Measurements from ENCODE around the gene CDH13.

Gene CDH13

DNA sequence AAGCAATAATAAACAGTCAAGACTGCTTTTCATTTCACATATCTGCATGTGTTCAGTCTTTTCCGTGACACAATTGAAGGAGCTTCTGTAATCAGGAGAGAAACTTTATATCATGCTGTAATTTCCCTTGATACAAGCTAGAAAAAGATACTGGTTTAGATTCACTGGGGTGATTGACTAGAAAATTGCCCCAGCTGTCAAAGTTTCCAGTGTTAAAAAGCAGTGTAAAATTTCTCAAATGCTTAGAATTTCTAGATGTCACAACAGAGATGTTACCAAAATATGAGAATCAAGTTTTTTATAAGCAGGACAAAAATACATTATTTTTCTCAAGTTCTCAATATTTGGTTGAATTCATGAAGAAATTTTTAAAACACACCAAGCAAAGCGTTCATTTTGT lies 888.6 kb downstream of the CDH13 start:
- no peak for DNase-seq (ENCODE audit: low read depth)

DNA sequence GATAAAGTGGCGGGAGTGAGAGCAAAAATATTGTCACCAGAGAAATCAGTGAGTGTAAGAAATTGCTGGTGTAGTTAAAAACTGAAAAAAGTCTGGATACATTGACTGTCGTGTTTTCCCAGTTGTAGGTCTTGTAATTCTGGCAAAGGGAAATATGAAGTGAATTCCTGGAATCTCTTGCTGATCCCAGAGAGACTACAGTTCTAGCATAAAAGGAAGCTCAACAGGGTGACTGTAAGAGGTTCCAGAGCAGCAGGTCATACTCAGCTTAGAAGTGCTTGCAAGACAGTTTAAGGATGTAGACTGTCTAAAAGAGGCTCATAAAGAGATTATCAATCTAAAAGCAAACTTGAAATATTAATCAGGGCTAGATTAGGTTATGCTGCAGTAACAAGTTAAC lies 890.2 kb downstream of the CDH13 start:
- DNase-seq (ENCODE audit: low read depth) = no peak

DNA sequence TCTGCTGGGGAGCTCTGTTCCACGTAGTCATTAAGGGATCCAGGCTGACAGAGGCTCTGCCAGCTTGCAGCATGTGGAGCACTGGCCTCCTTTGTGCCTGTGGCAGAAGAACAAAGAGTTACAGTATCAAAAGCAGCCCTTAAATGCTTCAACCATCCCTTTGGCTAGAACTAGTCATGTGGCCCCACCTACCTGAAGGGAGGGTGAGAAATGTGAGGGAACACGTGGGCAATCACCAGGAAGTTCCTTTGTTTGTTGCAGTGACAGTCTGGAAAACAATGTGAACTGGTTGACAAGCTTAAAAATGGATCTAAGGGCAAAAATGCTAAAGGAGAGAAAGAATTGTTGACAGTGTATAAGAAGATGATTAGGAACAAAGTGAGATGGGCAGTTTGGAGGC lies 890.6 kb downstream of the CDH13 start:
- no peak for DNase-seq (ENCODE audit: low read depth)

DNA sequence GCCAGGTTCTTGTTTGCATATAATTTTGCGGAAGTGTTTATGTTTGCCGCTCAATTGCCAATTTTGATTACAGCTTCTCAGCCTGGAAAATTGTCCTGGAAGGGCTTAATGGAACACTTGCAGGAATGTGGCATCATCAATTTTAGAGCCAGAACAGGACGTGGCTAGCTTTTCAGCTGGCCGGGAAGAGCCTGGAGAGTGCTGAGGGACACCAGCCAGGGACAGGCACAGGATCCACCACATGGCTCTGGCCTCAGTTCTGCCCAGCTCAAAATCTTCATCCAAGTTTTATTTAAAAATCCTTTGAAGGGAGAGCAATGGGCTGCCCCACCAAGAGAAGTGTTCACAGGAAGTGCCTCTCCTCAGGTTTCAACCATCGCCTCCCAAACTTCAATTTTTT lies 893.8 kb downstream of the CDH13 start:
- DNase-seq (ENCODE audit: low read depth) = no peak

DNA sequence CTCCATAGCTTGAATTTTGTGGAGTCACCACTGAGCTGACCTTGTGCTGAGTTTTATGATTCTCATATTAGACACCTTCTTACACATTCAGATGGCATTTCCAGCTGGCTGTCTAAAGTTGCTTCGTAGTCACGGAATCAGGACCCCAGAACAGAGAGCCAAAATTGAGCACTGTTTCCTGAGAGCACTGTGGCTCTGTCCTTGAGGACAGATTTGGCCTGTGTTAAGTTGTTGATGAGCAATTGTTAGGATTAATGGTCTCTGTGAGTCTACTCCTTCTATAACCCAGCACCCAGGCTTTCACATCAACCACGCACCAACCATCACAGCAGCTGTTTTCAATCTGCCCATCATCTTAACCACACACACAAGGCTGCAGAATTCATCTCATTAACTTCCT lies 903.5 kb downstream of the CDH13 start:
- DNase-seq (ENCODE audit: low read depth) = no peak

DNA sequence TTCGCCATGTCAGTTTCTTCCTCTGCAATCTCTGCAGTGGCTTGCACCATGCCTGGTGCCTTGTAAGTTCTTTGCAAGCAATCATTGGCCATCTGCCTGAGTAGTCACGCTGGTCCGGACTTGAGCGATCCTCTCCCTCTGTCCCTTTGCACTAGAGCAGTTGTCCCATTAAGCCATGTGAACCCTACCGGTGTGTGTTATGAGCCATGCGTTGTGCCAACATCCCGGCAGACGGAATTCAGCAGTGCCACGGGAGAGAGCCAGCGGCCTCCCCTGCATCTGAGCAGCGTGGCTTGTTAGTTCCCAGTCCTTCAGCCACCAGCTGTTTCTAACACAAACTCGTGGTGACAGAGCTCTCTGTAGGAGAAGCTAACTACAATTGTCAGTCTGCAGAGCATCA lies 905.9 kb downstream of the CDH13 start:
- DNase-seq (ENCODE audit: low read depth) = no peak

DNA sequence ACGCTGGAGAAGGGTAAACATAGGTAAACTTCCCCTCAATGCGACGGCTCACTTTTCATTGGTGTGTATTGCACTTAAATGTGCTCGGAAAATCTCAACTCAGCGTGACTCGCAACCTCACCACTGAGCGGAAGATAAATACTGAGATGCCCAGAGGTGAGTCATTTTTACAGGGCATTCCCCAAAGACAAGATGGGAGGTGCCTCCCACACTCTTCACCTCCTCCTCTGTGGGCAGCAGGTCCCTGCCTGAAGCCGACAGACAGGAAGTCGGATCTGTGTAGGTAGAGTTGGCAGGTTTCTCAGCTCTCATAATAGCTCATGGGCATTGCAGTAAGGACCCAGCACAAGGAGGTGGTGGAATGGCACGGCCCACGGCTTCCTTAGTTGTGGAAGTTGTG lies 906.4 kb downstream of the CDH13 start:
- DNase-seq (ENCODE audit: low read depth) = no peak

DNA sequence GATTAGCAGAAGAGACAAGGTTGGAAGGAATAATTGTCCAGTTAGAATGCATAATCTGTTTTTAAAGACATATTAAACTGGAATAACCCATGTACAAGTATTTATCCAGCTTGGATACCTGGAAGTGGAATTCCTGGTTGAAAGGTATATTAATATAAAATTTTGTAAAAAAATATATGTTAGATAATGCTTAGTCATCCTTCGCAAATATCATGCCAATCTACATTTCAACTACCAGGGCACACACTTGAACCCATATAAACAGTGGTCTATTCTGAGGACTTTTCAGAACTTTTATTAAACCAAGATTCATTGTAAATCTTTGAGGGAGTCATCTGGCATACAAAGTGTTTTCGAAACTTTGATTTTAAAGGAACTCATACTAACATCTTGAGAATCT lies 911.9 kb downstream of the CDH13 start:
- no peak for DNase-seq (ENCODE audit: low read depth)

DNA sequence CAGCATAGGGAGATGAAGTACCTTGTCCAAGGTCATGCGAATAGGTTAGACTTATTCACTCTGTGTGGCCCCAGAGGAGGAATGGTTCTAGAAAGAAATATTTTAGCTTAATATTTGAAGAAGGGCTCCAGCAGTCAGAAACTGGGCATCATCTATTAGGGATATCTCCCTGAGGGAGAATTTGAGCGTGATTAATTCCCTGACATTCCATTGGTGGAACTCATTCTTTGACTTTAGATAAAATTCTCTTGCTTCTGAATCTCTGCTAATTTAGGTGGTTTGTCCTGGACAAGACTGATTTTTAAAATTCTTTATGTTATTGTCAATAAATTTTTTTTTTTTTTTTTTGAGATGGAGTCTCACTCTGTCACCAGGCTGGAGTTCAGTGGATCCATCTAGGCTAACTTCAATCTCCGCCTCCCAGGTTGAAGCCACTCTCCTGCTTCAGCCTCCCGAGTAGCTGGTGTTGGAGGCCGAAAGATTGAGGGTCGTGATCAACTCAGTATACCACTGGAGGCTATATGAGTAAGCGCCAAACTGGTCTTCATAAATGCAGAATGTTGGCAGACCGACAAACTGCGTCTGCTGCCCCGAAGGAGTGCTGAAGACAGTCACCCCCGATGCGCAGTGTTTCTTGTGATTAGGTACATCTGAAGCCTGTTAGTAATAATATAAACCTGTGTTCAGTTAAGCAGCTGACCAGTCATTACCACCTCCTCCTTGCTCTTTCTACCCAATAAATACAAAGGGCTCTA lies 913.1 kb downstream of the CDH13 start:
- no peak for DNase-seq (ENCODE audit: low read depth)

DNA sequence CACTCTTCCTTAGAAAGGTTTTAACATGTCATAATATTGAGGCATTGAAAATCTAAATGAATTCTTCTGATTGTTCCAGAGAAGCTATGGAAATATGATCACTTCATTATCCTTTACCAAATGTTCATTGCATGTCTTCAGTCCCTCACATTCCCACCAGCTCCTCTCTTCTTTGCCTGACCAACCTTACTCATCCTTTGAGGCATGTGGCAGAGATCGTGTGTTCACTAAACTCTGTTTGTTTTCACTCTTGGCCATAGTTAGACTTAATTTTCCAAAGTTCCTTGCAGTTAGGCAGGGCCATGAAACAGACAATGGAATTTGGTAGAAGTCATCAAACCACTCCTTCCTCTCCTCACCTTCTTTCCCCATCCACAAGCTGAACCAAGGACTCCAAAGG lies 914.5 kb downstream of the CDH13 start:
- no peak for DNase-seq (ENCODE audit: low read depth)

DNA sequence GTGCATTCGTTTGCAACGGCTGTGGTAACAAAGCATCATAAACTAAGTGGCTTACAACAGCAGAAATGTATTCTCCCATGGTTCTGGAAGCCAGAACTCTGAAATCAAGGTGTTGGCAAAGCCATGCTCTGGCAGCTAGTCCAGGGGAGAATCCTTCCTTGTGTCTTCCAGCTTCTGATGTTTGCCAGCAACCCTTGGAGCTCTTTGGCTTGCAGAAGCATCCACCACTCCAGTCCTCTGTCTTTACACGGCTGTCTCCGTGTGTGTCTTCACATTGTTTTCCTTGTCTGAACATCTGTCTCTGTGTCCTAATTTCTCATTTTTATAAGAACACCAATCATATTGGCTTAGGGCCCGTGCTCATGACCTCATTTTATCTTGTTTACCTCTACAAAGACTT lies 915.7 kb downstream of the CDH13 start:
- no peak for DNase-seq (ENCODE audit: low read depth)

DNA sequence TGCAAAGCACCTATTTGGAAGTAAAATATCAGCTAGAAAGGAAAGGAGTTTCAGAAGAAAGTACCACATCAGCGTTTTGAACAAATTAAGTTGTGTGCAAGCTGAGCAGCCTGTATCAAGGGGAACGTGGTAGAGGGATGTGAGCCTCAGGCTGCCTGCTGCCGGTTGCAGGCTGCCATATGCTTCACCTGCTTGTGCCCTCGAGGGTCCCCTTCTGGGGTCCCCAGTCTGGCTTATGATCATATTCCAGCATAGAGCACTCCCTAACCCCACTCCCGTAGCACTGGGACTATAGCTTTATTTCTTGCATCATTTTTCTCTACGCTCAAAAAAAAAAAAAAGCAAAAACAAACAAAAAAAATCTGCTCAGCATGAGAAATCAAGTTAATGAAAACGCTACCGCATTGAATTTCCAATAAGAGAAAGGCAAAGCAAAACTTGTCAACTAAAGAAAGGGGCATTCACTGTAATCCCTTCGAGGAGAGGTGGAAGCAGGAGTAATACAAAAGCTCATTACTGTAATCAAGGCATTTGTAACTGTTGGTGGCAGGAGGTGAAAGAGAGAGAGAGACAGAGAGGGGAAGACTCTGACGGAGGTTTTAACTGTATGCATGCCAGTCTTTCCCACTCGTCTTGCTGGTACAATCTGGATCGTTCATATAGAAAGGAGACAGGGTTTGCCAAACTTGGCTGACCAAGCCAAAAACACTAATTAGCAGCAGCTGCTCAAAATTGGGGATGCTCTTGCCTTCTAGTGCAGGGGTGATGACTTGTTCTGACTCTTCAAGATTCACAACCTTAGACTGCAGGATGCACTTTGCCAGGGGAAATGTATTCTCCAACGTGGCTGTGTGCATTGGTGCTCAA lies 922.8 kb downstream of the CDH13 start:
- DNase-seq (ENCODE audit: low read depth) = no peak

DNA sequence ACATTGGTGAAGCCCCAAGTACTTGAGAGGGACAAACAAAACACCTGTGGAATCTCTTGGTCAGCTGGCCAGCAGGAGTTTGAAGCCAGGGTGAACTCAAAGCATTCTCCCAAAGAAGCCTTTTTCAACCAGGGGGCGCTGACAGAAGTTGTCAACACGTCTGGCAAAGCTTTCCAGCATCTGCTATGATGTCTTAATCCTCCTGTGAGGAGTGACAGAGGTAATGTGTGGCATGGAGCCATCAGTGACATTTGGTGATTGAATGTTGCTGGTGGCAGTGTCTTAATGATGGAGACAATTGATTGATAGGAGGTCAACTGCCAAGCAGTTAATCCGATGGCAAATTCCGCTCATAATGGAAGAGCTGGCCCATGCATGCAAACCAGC lies 923.4 kb downstream of the CDH13 start:
- no peak for DNase-seq (ENCODE audit: low read depth)

DNA sequence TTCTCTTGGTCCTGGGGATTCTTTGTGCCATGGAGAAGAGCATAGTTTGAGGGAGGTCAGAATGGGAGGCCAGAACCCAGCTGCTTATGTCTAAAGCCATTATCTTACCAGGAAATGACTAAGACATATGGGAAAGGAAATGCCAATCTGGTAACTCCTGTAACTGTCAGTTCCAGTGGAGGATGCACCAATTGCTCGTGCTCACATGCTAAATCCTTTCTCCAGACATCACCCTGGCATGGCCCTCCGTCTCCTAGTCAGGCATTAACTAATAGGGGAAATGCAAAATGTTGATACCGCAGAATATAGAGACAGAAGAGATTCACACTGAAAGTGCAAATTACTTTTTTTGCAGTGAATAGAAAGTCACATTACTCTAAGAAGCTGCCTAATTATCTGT lies 925.5 kb downstream of the CDH13 start:
- no peak for DNase-seq (ENCODE audit: low read depth)

DNA sequence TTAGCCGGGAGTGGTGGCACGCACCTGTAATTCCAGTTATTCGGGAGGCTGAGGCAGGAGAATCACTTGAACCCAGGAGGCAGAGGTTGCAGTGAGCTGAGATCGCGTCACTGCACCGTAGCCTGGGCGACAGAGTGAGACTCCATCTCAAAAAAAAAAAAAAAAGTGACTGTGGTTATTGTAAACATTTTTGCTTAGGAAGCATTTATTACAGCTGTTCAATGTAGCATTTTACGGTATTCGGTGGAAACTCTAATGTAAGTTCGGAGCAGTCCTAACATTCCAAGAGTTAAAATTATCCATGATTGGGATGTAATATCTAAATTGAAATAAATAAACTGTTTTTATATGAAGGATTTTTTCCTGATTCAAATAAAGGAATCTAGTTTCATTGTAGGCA lies 926.2 kb downstream of the CDH13 start:
- no peak for DNase-seq (ENCODE audit: low read depth)

DNA sequence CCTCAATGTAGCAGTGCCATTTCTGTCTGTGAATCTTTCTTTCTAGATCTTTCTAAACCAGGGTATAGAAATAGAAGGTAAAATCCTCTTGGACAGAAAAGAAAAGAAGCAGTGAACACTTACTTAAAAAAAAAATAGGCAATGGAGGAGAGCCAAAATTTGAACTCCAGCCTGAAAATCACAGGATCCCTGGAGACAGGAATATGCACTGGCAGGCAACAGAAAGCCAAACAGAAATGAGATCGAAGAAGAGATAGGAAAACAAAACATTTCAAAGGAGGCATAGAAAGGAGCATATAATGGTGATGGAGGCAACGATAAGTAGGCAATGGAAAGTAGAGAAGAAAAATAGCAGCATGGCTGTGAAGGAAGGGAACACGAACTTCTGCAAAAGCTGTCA lies 927.3 kb downstream of the CDH13 start:
- no peak for DNase-seq (ENCODE audit: low read depth)

DNA sequence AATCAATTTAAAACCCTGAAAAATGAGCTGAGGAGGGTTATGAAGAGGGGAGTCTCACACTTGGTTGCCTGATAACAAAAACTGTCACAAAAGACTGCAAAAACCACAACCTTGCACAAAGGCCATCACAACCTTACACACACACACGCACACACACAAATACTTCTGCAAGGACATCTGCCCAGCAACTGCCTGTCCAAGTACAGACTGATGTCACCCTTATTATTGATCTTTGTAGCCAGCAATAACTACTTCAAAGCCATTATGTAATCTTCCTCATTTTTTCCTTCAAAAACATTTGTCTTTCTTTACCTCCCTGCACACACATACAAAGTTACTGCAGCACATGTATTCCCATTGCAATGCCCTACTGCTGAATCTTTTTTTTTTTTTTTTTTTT lies 927.8 kb downstream of the CDH13 start:
- DNase-seq (ENCODE audit: low read depth) = no peak

DNA sequence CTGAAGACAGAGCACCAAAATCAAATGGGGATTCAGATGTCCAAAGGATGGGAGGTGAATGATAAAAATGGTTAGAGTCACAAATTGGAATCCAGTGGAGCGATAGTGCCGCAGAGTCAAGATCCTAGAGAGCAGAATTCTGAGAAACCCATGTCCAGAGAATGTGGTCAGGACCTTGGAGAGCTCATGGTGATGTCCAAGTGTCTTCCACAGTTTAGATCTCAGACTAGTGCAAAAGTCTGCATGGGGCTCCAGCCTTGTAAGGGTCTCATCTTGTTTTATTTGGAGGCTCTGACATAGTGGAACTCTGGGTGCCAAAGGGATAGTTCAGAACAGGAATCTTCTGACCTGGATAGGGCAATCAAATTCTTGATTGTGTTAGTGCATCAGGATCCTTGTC lies 935.1 kb downstream of the CDH13 start:
- no peak for DNase-seq (ENCODE audit: low read depth)

DNA sequence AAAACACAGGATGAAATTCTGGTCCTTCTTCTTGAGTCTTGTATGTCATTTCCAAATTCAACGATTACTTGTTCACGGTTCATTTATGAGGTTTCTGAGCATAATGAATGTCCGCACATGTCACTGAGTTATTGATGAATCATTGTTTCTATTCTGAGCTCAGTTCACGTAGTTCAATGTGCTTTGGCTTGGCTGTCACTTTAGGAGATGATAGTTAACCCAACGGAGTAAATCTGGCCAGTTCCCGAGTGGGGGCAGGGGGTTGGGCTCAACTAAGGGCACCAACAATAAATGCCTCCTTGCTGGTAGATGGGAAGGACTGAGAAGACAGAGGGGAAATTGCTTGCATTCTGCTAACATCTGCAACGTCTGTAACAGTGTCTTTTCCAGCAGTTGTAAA lies 941.6 kb downstream of the CDH13 start:
- DNase-seq (ENCODE audit: low read depth) = no peak

DNA sequence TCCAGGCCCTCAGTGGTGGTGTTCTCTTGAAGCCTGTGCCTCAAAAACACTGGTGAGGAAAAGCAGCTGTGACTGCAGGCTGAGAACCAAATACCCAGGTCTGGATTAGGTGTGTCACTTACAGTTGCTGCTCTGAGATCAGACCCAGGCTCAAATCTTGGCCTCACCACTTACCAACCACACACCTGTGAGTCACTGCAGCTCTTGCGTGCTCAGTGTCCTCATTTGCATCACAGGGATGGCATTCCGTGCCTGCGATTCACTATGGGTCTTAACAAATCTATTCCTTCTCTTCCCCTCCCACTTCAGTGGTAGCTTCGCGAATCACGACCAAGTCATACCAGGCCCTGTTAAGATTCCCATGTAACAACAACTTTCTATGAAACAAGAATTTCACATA lies 947.6 kb downstream of the CDH13 start:
- no peak for DNase-seq (ENCODE audit: low read depth)

DNA sequence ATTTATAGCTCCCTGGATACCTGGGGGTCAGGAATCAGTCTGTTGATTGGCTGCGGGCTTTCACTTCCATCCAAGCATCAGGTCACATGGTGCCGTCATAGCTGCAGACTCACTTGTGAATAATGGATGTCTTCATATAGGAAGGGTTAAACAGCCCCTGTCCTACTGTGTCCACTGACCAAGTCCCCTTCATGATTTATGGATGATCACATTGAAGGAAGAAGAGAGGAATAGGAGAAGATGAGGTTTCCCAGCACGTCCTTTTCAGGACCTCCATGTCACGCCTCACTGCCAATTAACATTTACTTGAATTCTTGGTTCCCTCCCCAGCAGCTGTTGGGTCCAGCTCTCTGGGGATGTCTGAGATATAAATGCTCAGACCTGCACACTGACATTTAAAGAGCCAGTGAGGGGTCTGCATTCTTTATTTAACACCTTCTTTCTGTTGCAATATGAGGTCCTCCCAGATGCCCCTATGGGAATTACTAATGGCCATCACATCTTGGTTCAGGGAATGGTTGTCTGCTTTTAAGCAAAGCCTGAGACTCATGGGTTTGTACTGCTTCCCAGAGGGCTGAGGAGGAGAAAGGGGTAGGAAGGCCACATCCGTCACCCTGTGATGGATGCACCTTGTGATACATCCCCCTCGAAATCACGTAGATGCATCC lies 950.4 kb downstream of the CDH13 start:
- DNase-seq (ENCODE audit: low read depth) = no peak

DNA sequence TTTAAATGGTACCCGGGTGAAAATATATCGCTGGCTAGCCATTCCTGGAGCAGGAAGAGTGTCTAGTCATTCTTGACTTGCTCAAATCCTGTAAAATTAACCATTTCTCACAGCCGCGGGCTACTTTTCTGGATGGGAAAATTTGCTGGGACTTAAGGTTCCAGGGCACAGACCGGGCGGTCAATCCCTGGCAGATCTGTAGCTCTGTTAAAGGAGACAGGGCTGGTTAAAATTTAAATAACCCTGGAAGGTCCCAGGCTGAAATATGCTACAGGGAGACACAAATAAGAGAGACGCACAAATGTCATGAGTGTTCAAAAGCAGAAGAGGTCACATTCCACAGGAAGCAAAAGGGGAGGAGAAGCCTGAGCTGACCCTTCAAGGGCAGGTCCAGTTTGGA lies 951.4 kb downstream of the CDH13 start:
- no peak for DNase-seq (ENCODE audit: low read depth)

DNA sequence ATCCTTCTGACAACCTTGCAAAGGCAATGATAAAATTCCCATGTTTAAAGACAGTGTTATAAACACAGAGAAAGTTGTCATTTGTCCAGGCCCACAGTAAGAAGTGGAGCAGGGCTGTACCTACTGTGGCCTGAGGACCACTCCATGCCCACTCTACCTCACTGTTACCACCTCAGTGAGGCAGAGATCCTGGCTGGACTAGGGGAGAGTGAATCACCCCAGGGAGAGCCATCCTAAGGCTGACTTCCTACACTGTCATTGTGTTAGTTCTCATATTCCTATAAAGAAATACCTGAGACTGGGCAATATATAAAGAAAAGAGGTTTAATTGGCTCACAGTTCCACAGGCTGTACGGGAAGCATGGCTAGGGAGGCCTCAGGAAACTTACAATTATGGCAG lies 952.3 kb downstream of the CDH13 start:
- no peak for DNase-seq (ENCODE audit: low read depth)
